Stimulated activated naive CD8-positive, alpha-beta T cell treated with anti-CD3 and anti-CD28 coated beads, Interleukin-15, Interleukin-2, amounts not matched to agents 100 ng/mL and 50 ng/mL, for 24 hours (primary cell): ENCODE data around the gene CDKN1A.

Experiments used
- H3K27ac Mint-ChIP-seq: one replicate; pipeline ENCODE4 v1.8.0; 2021; ENCODE audit warnings: mild to moderate bottlenecking, mixed read lengths
- H3K27me3 Mint-ChIP-seq: one replicate; pipeline ENCODE4 v1.8.0; 2021; ENCODE audit warnings: mixed read lengths
- H3K36me3 Mint-ChIP-seq: one replicate; pipeline ENCODE4 v1.8.0; 2021; ENCODE audit warnings: low read depth, mixed read lengths
- H3K4me1 Mint-ChIP-seq: one replicate; pipeline ENCODE4 v1.8.0; 2021; ENCODE audit warnings: low read depth, mixed read lengths
- H3K4me3 Mint-ChIP-seq: one replicate; pipeline ENCODE4 v1.8.0; 2021; ENCODE audit warnings: mild to moderate bottlenecking, mixed read lengths
- H3K9me3 Mint-ChIP-seq: one replicate; pipeline ENCODE4 v1.8.0; 2021; ENCODE audit warnings: mixed read lengths

CDKN1A gene

DNA sequence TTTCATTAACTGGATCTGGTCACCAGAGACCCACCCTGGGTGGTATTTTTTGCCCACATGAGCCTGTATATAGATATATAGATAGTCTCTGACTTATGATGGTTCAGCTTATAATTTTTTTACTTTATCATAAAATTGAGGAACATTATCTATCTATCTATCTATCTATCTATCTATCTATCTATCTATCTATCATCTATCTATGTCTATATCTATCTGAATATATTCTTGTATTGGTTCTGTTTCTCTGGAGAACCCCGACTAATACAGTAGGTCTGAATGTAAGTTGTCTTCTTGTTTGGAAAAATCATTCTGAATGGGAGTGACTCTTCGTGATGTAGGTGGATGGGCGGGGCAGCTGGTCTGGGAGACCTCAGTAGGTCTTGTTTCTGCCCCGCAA, 13.3 kb upstream of the CDKN1A start:
- Mint-ChIP-seq H3K4me1 (peaks cover 10% of the 10 kb centered on the region), H3K4me3 (no peak overlapping the region), H3K27me3 (peaks cover under 1% of the 10 kb centered on the region), H3K36me3 (no peaks in the 10 kb centered on the region), H3K9me3 (no peaks in the 10 kb centered on the region), H3K27ac (no peak overlapping the region)

GRCh38 chr6:36666287-36666686, 12.2 kb upstream of the CDKN1A start:
- Mint-ChIP-seq H3K36me3 (no peaks in the 10 kb centered on the region), H3K27ac (no peak overlapping the region), H3K27me3 (no peaks in the 10 kb centered on the region), H3K4me3 (no peak overlapping the region), H3K4me1 (peaks cover 10% of the 10 kb centered on the region), H3K9me3 (no peaks in the 10 kb centered on the region)

GRCh38 chr6:36666826-36667591, 11.5 kb upstream of the CDKN1A start:
- Mint-ChIP-seq H3K36me3 (no peaks in the 10 kb centered on the region), H3K27me3 (no peaks in the 10 kb centered on the region), H3K4me3 (no peak overlapping the region), H3K9me3 (no peaks in the 10 kb centered on the region), H3K4me1 (peaks cover 10% of the 10 kb centered on the region), H3K27ac (no peak overlapping the region)

- Mint-ChIP-seq H3K4me3 (no peak overlapping the region), H3K9me3 (no peaks in the 10 kb centered on the region), H3K27ac (no peak overlapping the region), H3K27me3 (no peaks in the 10 kb centered on the region), H3K36me3 (no peaks in the 10 kb centered on the region), H3K4me1 (peaks cover 4% of the 10 kb centered on the region)
These were observed 9.9 kb upstream of the CDKN1A start for GRCh38 chr6:36668591-36668990.

DNA sequence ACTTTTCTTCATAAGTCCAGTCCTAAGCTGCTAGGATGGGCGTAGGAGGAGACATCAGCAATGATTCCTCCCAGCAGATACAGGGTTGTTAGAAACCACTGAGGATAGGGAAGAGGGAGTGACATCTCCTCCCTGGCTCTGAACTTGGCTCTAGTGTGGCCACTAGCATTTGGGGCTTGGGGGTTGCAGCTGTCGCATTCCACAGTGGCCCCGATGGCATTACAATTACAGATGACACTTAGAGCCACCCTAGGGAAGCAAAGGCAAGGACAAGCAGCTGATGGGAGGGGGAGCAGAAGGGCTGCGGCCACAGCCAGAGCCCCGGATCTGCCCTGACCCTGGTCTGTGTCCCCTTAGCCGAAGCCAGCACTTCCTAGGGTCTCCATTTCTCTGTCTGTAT, 9.5 kb upstream of the CDKN1A start:
- Mint-ChIP-seq H3K4me3 (no peak overlapping the region), H3K27me3 (no peaks in the 10 kb centered on the region), H3K4me1 (peaks cover 2% of the 10 kb centered on the region), H3K36me3 (no peaks in the 10 kb centered on the region), H3K27ac (no peak overlapping the region), H3K9me3 (no peaks in the 10 kb centered on the region)

DNA sequence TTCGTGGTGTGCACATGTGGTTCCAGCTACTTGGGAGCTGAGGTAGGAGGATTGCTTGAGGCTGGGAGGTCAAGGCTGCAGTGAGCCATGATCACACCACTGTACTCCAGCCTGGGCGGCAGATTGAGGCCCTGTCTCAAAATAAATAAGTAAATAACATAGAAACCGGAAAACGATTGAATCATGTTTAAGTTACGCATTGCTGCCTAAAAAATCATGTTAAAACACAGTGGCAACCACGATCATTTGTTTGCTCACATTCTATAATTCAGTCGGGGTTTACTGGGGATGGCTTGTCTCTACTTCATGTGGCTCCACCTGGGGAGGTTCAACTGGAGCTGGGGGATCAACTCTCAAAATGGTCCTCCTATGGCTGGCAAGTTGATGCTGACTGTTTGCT, 8.2 kb upstream of the CDKN1A start:
- Mint-ChIP-seq H3K36me3 (no peaks in the 10 kb centered on the region), H3K27ac (no peak overlapping the region), H3K4me3 (no peak overlapping the region), H3K9me3 (no peaks in the 10 kb centered on the region), H3K4me1 (peaks cover 4% of the 10 kb centered on the region), H3K27me3 (no peaks in the 10 kb centered on the region)

- Mint-ChIP-seq H3K36me3 (no peaks in the 10 kb centered on the region), H3K4me3 (no peak overlapping the region), H3K4me1 (peaks cover 12% of the 10 kb centered on the region), H3K9me3 (no peaks in the 10 kb centered on the region), H3K27ac (no peak overlapping the region), H3K27me3 (no peaks in the 10 kb centered on the region)
These were observed 6.7 kb upstream of the CDKN1A start for GRCh38 chr6:36671687-36672375.

DNA sequence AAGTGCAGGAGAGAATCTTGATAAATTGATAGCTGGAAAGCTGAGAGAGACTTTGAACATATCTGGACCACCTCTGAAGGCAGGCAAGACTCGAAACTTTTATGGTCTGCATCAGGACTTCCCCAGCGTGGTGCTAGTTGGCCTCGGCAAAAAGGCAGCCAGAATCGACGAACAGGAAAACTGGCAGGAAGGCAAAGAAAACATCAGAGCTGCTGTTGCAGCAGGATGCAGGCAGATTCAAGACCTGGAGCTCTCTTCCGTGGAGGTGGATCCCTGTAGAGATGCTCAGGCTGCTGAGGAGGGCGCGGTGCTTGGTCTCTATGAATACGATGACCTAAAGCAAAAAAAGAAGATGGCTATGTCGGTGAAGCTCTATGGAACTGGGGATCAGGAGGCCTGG, 4.6 kb upstream of the CDKN1A start:
- H3K27ac Mint-ChIP-seq: no peak overlapping the region
- H3K27me3 Mint-ChIP-seq: peaks cover 14% of the 10 kb centered on the region
- no peaks in the 10 kb centered on the region for H3K9me3 Mint-ChIP-seq
- peaks cover 31% of the 10 kb centered on the region for H3K4me1 Mint-ChIP-seq
- no peak overlapping the region for H3K4me3 Mint-ChIP-seq
- no peaks in the 10 kb centered on the region for H3K36me3 Mint-ChIP-seq

DNA sequence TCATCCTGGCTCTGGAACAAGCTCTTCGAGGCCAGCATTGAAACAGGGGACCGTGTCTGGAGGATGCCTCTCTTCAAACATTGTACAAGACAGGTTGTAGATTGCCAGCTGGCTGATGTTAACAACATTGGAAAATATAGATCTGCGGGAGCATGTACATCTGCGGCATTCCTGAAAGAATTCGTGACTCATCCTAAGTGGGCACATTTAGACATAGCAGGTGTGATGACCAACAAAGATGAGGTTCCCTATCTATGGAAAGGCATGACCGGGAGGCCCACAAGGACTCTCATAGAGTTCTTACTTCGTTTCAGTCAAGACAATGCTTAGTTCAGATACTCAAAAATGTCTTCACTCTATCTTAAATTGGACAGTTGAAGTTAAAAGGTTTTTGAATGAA, 3.6 kb upstream of the CDKN1A start:
- Mint-ChIP-seq H3K36me3 (no peaks in the 10 kb centered on the region), H3K4me1 (peaks cover 32% of the 10 kb centered on the region), H3K4me3 (no peak overlapping the region), H3K9me3 (no peaks in the 10 kb centered on the region), H3K27ac (peak overlapping the region; percentile 40), H3K27me3 (peaks cover 14% of the 10 kb centered on the region)

DNA sequence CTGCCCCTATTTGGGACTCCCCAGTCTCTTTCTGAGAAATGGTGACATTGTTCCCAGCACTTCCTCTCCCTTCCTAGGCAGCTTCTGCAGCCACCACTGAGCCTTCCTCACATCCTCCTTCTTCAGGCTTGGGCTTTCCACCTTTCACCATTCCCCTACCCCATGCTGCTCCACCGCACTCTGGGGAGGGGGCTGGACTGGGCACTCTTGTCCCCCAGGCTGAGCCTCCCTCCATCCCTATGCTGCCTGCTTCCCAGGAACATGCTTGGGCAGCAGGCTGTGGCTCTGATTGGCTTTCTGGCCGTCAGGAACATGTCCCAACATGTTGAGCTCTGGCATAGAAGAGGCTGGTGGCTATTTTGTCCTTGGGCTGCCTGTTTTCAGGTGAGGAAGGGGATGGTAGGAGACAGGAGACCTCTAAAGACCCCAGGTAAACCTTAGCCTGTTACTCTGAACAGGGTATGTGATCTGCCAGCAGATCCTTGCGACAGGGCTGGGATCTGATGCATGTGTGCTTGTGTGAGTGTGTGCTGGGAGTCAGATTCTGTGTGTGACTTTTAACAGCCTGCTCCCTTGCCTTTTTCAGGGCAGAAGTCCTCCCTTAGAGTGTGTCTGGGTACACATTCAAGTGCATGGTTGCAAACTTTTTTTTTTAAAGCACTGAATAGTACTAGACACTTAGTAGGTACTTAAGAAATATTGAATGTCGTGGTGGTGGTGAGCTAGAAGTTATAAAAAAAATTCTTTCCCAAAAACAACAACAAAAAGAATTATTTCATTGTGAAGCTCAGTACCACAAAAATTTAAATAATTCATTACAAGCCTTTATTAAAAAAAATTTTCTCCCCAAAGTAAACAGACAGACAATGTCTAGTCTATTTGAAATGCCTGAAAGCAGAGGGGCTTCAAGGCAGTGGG, 2.1 kb upstream of the CDKN1A start:
- Mint-ChIP-seq H3K27ac (peak overlapping the region; percentile 10), H3K4me1 (peaks cover 46% of the 10 kb centered on the region), H3K4me3 (peak overlapping the region; percentile 29), H3K9me3 (no peaks in the 10 kb centered on the region), H3K36me3 (peaks cover 5% of the 10 kb centered on the region), H3K27me3 (peaks cover 14% of the 10 kb centered on the region)

GRCh38 chr6:36677059-36677749, 1.3 kb upstream of the CDKN1A start:
- Mint-ChIP-seq H3K36me3 (peaks cover 5% of the 10 kb centered on the region), H3K4me1 (peaks cover 52% of the 10 kb centered on the region), H3K4me3 (peak overlapping the region; percentile 61), H3K27ac (no peak overlapping the region), H3K9me3 (no peaks in the 10 kb centered on the region), H3K27me3 (peaks cover 14% of the 10 kb centered on the region)

DNA sequence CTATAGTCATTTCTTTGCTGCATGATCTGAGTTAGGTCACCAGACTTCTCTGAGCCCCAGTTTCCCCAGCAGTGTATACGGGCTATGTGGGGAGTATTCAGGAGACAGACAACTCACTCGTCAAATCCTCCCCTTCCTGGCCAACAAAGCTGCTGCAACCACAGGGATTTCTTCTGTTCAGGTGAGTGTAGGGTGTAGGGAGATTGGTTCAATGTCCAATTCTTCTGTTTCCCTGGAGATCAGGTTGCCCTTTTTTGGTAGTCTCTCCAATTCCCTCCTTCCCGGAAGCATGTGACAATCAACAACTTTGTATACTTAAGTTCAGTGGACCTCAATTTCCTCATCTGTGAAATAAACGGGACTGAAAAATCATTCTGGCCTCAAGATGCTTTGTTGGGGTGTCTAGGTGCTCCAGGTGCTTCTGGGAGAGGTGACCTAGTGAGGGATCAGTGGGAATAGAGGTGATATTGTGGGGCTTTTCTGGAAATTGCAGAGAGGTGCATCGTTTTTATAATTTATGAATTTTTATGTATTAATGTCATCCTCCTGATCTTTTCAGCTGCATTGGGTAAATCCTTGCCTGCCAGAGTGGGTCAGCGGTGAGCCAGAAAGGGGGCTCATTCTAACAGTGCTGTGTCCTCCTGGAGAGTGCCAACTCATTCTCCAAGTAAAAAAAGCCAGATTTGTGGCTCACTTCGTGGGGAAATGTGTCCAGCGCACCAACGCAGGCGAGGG, 594 bp upstream of the CDKN1A start:
- peak overlapping the region; percentile 62 for H3K27ac Mint-ChIP-seq
- peaks cover 14% of the 10 kb centered on the region for H3K27me3 Mint-ChIP-seq
- peak overlapping the region; percentile 61 for H3K4me3 Mint-ChIP-seq
- H3K36me3 Mint-ChIP-seq: peaks cover 6% of the 10 kb centered on the region
- H3K9me3 Mint-ChIP-seq: no peaks in the 10 kb centered on the region
- H3K4me1 Mint-ChIP-seq: peaks cover 59% of the 10 kb centered on the region

GRCh38 chr6:36679043-36679833, 724 bp downstream of the CDKN1A start:
- H3K27ac Mint-ChIP-seq: peak overlapping the region; percentile 91
- no peaks in the 10 kb centered on the region for H3K9me3 Mint-ChIP-seq
- H3K36me3 Mint-ChIP-seq: peaks cover 16% of the 10 kb centered on the region
- H3K4me1 Mint-ChIP-seq: peaks cover 71% of the 10 kb centered on the region
- H3K27me3 Mint-ChIP-seq: peaks cover 14% of the 10 kb centered on the region
- peak overlapping the region; percentile 92 for H3K4me3 Mint-ChIP-seq
